GM23338 (cell line): ENCODE data around the gene C4orf33. TPM values are rescaled to one million over a fixed set of nuclear protein-coding genes. Genes with fewer than 3 reads are reported as not detected.
"Not testable (repeated sequence)": the region's sequence is repeated elsewhere in the genome, so short reads cannot be mapped to it uniquely, and the experiment has no call there.

Source experiments
- ATAC-seq: fragments of 200-7000 bp; cut with Tn5 transposase; 3 replicates; pipeline ENCODE4 v1.9.1; 2020
- DNase-seq: peaks from one replicate; pipeline ENCODE4 v3.0.0-alpha.2; 2015; ENCODE audit warnings: low spot score
- H2AFZ ChIP-seq: fragments of 200-600 bp; sonication (generic); 2 replicates; pipeline ENCODE4 v1.8.0; 2016; ENCODE audit warnings: antibody characterized with exemption, mild to moderate bottlenecking, moderate library complexity
- H3F3A ChIP-seq: fragments of 200-600 bp; sonication (generic); replicated peaks from 2 replicates; pipeline ENCODE4 v1.8.0; 2017; ENCODE audit warnings: antibody characterized with exemption, mixed run types, low read depth
- H3K27ac ChIP-seq: fragments of 200-600 bp; sonication (generic); 2 replicates; pipeline ENCODE4 v1.6.1; 2016; ENCODE audit warnings: low read depth
- H3K27me3 ChIP-seq: fragments of 200-600 bp; sonication (generic); 2 replicates; pipeline ENCODE4 v1.8.0; 2016; ENCODE audit warnings: mild to moderate bottlenecking, mixed run types, moderate library complexity; ENCODE audit not compliant: insufficient read depth
- H3K36me3 ChIP-seq: fragments of 200-600 bp; sonication (generic); 2 replicates; pipeline ENCODE4 v1.8.0; 2016; ENCODE audit warnings: mild to moderate bottlenecking; ENCODE audit not compliant: insufficient read depth
- H3K4me1 ChIP-seq: fragments of 200-600 bp; sonication (generic); 2 replicates; pipeline ENCODE4 v1.8.0; 2016; ENCODE audit warnings: mild to moderate bottlenecking, moderate library complexity; ENCODE audit not compliant: insufficient read depth
- H3K4me2 ChIP-seq: fragments of 200-600 bp; sonication (generic); 2 replicates; pipeline ENCODE4 v1.7.1; 2017; ENCODE audit warnings: mixed run types
- H3K4me3 ChIP-seq: fragments of 200-600 bp; sonication (generic); 2 replicates; pipeline ENCODE4 v1.6.1; 2016; ENCODE audit warnings: mixed run types
- H3K79me2 ChIP-seq: fragments of 200-600 bp; sonication (generic); replicated peaks from 2 replicates; pipeline ENCODE4 v1.8.0; 2017; ENCODE audit warnings: mild to moderate bottlenecking; ENCODE audit not compliant: insufficient read depth
- H3K9me2 ChIP-seq: fragments of 200-600 bp; sonication (generic); 2 replicates; pipeline ENCODE4 v1.8.0; 2017; ENCODE audit not compliant: insufficient read depth
- H4K20me1 ChIP-seq: fragments of 200-600 bp; sonication (generic); replicated peaks from 2 replicates; pipeline ENCODE4 v1.8.0; 2017; ENCODE audit warnings: mild to moderate bottlenecking; ENCODE audit not compliant: insufficient read depth
- H3K27ac Mint-ChIP-seq: 2 replicates; pipeline ENCODE4 v1.8.0; 2020; ENCODE audit warnings: inconsistent platforms, mild to moderate bottlenecking, moderate library complexity, mixed read lengths
- H3K27me3 Mint-ChIP-seq: 3 replicates; pipeline ENCODE4 v1.8.0; 2022; ENCODE audit warnings: low read depth, mild to moderate bottlenecking, moderate library complexity, mixed read lengths, inconsistent platforms; ENCODE audit not compliant: insufficient read depth, poor library complexity
- H3K36me3 Mint-ChIP-seq: 3 replicates; pipeline ENCODE4 v1.8.0; 2021; ENCODE audit warnings: low read depth, mild to moderate bottlenecking, inconsistent platforms, moderate library complexity, mixed read lengths
- H3K4me1 Mint-ChIP-seq: 3 replicates; pipeline ENCODE4 v1.8.0; 2020; ENCODE audit warnings: mild to moderate bottlenecking, inconsistent platforms, mixed read lengths
- H3K4me3 Mint-ChIP-seq: 3 replicates; pipeline ENCODE4 v1.8.0; 2021; ENCODE audit warnings: moderate library complexity, mild to moderate bottlenecking, inconsistent platforms, mixed read lengths
- H3K9me3 Mint-ChIP-seq: 3 replicates; pipeline ENCODE4 v1.8.0; 2020; ENCODE audit warnings: moderate library complexity, mild to moderate bottlenecking, inconsistent platforms, mixed read lengths
- CTCF ChIP-seq, 2 experiments: fragments of 200-600 bp in 1 of 2; sonication (generic) in 1 of 2; conservative IDR thresholded peaks; 2 replicates each; pipeline versions ENCODE4 v1.5.1 to v1.6.1; 2016 to 2017; ENCODE audit warnings: antibody characterized with exemption in 2 of 2, low read depth in 2 of 2, mild to moderate bottlenecking in 2 of 2, moderate library complexity in 1 of 2
- ETS1 ChIP-seq: IDR thresholded peaks from 2 replicates; pipeline ENCODE4 v1.6.1; 2016; ENCODE audit warnings: antibody characterized with exemption
- EZH2phosphoT487 ChIP-seq: fragments of 200-600 bp; sonication (generic); IDR thresholded peaks from one replicate; pipeline ENCODE4 v1.8.1; 2018; ENCODE audit warnings: antibody characterized with exemption; ENCODE audit not compliant: unreplicated experiment
- JUNB ChIP-seq: IDR thresholded peaks from one replicate; pipeline ENCODE4 v1.6.1; 2016; ENCODE audit warnings: antibody characterized with exemption; ENCODE audit not compliant: unreplicated experiment
- NANOG ChIP-seq: IDR thresholded peaks from 2 replicates; pipeline ENCODE4 v1.6.1; 2016; ENCODE audit warnings: antibody characterized with exemption, borderline replicate concordance
- POLR2AphosphoS5 ChIP-seq: IDR thresholded peaks from 2 replicates; pipeline ENCODE4 v1.6.1; 2016; ENCODE audit warnings: antibody characterized with exemption, low read depth
- REST ChIP-seq: IDR thresholded peaks from one replicate; pipeline ENCODE4 v1.6.1; 2018; ENCODE audit warnings: antibody characterized with exemption; ENCODE audit not compliant: unreplicated experiment
- STAT1 ChIP-seq: IDR thresholded peaks from one replicate; pipeline ENCODE4 v1.6.1; 2016; ENCODE audit warnings: antibody characterized with exemption; ENCODE audit not compliant: unreplicated experiment
- ZNF114 ChIP-seq: fragments of 250-450 bp; sonication (Bioruptor Pico); IDR thresholded peaks from 2 replicates; pipeline ENCODE4 v1.5.0; 2020; ENCODE audit warnings: mild to moderate bottlenecking, moderate library complexity
- ZNF331 ChIP-seq: fragments of 250-450 bp; sonication (Bioruptor Pico); IDR thresholded peaks from 2 replicates; pipeline ENCODE4 v1.5.0; 2020; ENCODE audit warnings: low read depth, mild to moderate bottlenecking, moderate library complexity
- ZNF462 ChIP-seq: fragments of 250-450 bp; sonication (Bioruptor Pico); IDR thresholded peaks from 2 replicates; pipeline ENCODE4 v1.5.0; 2020; ENCODE audit warnings: mild to moderate bottlenecking, moderate library complexity
- polyA plus RNA-seq: library from polyadenylated mRNA; unstranded; fragments of >200 nt; fragmentation: Nextera tagmentation; extraction: Ambion mirVana; gene quantifications from 2 replicates; pipeline ENCODE4 v1.2.1, GENCODE V29; 2016
- total RNA-seq: library from RNA; depleted of rRNA; stranded (reverse); fragments of >200 nt; shearing (Covaris generic); gene quantifications from 2 replicates; pipeline ENCODE4 v1.2.3, GENCODE V29; 2014

C4orf33 gene
- total and polyA plus RNA-seq, 2 experiments from 2014 or later, result 4.4 to 4.7 TPM

- H3K4me3 ChIP-seq, result no peak overlapping the region
- Mint-ChIP-seq H3K36me3 (no peaks in the 10 kb centered on the region), H3K9me3 (no peaks in the 10 kb centered on the region), H3K4me3 (no peak overlapping the region), H3K27ac (no peak overlapping the region), H3K4me1 (peaks cover 13% of the 10 kb centered on the region), H3K27me3 (no peaks in the 10 kb centered on the region)
- H4K20me1 ChIP-seq, result no peaks in the 10 kb centered on the region
- TF ChIP-seq NANOG (no peak), CTCF (conservative IDR thresholded peaks at IDR 0.05; ENCODE audit: low read depth in 2 of 2) (no peak), JUNB (no peak), ZNF462 (CRISPR knock-in tag) (no peak), EZH2phosphoT487 (no peak), ZNF114 (no peak), ZNF331 (CRISPR knock-in tag) (no peak), REST (no peak), STAT1 (no peak), ETS1 (no peak), POLR2AphosphoS5 (no peak)
- H3K4me1 ChIP-seq, result peaks cover 8% of the 10 kb centered on the region; the same call in 1 of the 2 replicates
- no peaks in the 10 kb centered on the region for H3K79me2 ChIP-seq
- no peak overlapping the region for H3K4me2 ChIP-seq
- H3F3A ChIP-seq, result no peaks in the 10 kb centered on the region
- H3K36me3 ChIP-seq, result no peaks in the 10 kb centered on the region
- H2AFZ ChIP-seq, result no peak overlapping the region
- peaks cover 14% of the 10 kb centered on the region for H3K9me2 ChIP-seq
- ATAC-seq, result no peak
- no peaks in the 10 kb centered on the region for H3K27me3 ChIP-seq
- no peak overlapping the region for H3K27ac ChIP-seq
- no peak for DNase-seq
Measured at GRCh38 chr4:129117705-129118104, 21.8 kb downstream of the C4orf33 start.

GRCh38 chr4:129126614-129127013, 30.7 kb downstream of the C4orf33 start:
- DNase-seq, H3K4me3 Mint-ChIP-seq, H3K9me3 Mint-ChIP-seq, H3K4me1 ChIP-seq, H3K36me3 Mint-ChIP-seq, H3K27me3 Mint-ChIP-seq, H3K4me1 Mint-ChIP-seq, ATAC-seq, H3K27ac ChIP-seq, H3K36me3 ChIP-seq, H3K79me2 ChIP-seq, H3K4me3 ChIP-seq, H3K4me2 ChIP-seq, H3K27me3 ChIP-seq, H3K27ac Mint-ChIP-seq, H3F3A ChIP-seq, H3K9me2 ChIP-seq, H4K20me1 ChIP-seq, H2AFZ ChIP-seq: not testable (repeated sequence)
